GM13976 (cell line): ENCODE measurements around the gene CDH13.

Experiments used
- DNase-seq: peaks from one replicate; pipeline ENCODE4 v3.0.0; 2012; ENCODE audit warnings: low spot score
- CTCF ChIP-seq: IDR thresholded peaks from 2 replicates; pipeline ENCODE4 v1.5.1; 2012; ENCODE audit warnings: borderline replicate concordance, mild to moderate bottlenecking; ENCODE audit not compliant: insufficient read depth; ENCODE audit errors: extremely low read depth, missing control alignments, control extremely low read depth
- in situ Hi-C: fragments of 300-500 bp; cut with MboI; formaldehyde crosslinking; loops from one replicate; pipeline ENCODE4 v1.12.0; 2022; ENCODE audit warnings: low sequenced_read_pairs, mixed read lengths, inconsistent platforms; ENCODE audit not compliant: unreplicated experiment

CDH13 gene

GRCh38 chr16:83348991-83349390 lies 722.2 kb downstream of the CDH13 start:
- TF ChIP-seq CTCF: no peak
- in situ Hi-C loops: no loop called here
- DNase-seq: no peak

- TF ChIP-seq CTCF: no peak
- in situ Hi-C loops: no loop called here
- DNase-seq: no peak
Measured at GRCh38 chr16:83350481-83350880, 723.7 kb downstream of the CDH13 start.

GRCh38 chr16:83351846-83352245 lies 725.1 kb downstream of the CDH13 start:
- TF ChIP-seq CTCF: no peak
- in situ Hi-C loops: no loop called here
- no peak for DNase-seq

- in situ Hi-C loops: no loop called here
- TF ChIP-seq CTCF: no peak
- no peak for DNase-seq
Measured at GRCh38 chr16:83353241-83353640, 726.5 kb downstream of the CDH13 start.

- no peak for TF ChIP-seq CTCF
- no peak for DNase-seq
- in situ Hi-C loops: no loop called here
Measured at GRCh38 chr16:83354015-83354414, 727.2 kb downstream of the CDH13 start.

DNA sequence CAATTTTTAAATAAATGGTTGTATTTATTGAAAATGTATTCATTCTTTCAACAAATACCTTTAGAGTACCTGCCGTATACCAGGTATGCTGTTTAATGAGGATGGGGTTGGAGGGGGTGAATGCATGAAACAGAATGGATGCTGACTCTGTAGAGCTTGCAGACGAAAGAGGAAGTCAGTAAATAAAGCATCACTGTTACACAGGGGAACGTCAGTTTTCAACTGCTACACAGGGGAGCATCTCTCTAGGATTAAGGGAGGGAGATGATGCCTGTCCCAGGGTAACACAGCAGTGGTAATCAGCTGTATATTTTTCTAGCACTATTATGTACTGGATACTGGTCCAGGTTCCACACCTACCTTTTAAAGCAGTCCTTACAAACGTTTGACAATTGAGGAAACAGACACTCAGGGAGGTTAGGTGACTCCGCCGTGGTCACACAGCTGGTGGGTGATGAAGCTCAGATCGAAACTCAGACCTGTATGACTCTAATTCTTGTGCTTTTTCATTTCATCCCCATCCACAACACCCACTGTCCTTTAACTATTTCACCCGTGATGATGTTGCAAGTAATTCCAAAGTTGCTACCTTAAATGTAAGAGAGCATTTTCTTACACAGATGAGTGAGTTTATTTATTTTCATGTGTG lies 728.9 kb downstream of the CDH13 start:
- TF ChIP-seq CTCF: no peak
- in situ Hi-C loops: no loop called here
- DNase-seq: no peak

DNA sequence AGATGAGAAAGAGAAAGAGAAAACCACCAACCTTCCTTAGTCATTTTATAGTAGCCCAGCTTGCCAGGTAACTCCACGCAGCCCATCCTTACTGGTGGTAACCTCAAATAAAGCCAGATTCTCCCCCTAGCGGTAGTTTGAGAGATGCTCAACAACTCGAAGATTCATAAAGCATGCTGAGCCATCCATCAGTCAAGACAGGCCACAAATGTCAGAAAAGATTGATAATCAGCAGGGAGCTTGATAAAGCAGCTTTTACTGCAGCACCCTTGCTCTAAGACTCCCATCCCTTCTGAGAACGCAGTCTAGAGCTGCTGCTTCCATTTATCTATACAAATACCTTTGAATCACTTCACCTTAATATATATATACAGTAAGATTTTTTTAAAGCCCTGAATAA lies 729.5 kb downstream of the CDH13 start:
- DNase-seq: peak; percentile 47
- peak; percentile 66 for TF ChIP-seq CTCF
- in situ Hi-C loops: no loop called here
